A673 (cell line): Measurements from ENCODE around the gene PDE11A. TPM values are rescaled to one million over a fixed set of nuclear protein-coding genes. Genes with fewer than 3 reads are reported as not detected.

Experiments used
- BruUV-seq: library from RNA; stranded (reverse); fragments of 400-500 nt; replicated peaks from 2 replicates; lab custom pipeline; 2021; lab: Mats Ljungman, UMichigan
- CTCF ChIA-PET: fragments of 300-600 bp; sonication (Branson Sonifier 250); formaldehyde crosslinking; loops from one replicate; lab custom pipeline; 2022; ENCODE audit warnings: antibody characterized with exemption; lab: Charles Lee
- POLR2A ChIA-PET: fragments of 300-600 bp; sonication (Branson Sonifier 250); formaldehyde crosslinking; loops from one replicate; lab custom pipeline; 2022; ENCODE audit warnings: antibody characterized with exemption; ENCODE audit not compliant: low non-redundant PET; lab: Charles Lee
- DNase-seq: peaks from one replicate; pipeline ENCODE4 v3.0.0-alpha.2; 2015; ENCODE audit warnings: low spot score
- H3K27ac ChIP-seq: fragments of 200-600 bp; sonication (generic); 2 replicates; pipeline ENCODE4 v1.5.1; 2016; ENCODE audit warnings: mixed run types, low read depth, mild to moderate bottlenecking, mixed read lengths, antibody characterized with exemption, low read length; ENCODE audit not compliant: poor library complexity, severe bottlenecking
- H3K27me3 ChIP-seq: fragments of 200-600 bp; sonication (generic); replicated peaks from 2 replicates; pipeline ENCODE4 v1.6.1; 2017; ENCODE audit warnings: mixed run types, low read depth, mild to moderate bottlenecking, mixed read lengths, antibody characterized with exemption, low read length; ENCODE audit not compliant: insufficient read depth, poor library complexity
- H3K36me3 ChIP-seq: fragments of 200-600 bp; sonication (generic); 2 replicates; pipeline ENCODE4 v1.6.1; 2016; ENCODE audit warnings: mixed run types, mild to moderate bottlenecking, mixed read lengths, antibody characterized with exemption, low read length; ENCODE audit not compliant: insufficient read depth, poor library complexity, severe bottlenecking
- H3K4me1 ChIP-seq: fragments of 200-600 bp; sonication (generic); 2 replicates; pipeline ENCODE4 v1.6.1; 2017; ENCODE audit warnings: mixed run types, mild to moderate bottlenecking, mixed read lengths, antibody characterized with exemption, low read length; ENCODE audit not compliant: insufficient read depth, poor library complexity, severe bottlenecking
- H3K4me3 ChIP-seq: fragments of 200-600 bp; sonication (generic); 2 replicates; pipeline ENCODE4 v1.5.1; 2016; ENCODE audit warnings: low read depth, mixed run types, mild to moderate bottlenecking, mixed read lengths, low read length; ENCODE audit not compliant: poor library complexity, severe bottlenecking
- H3K9me3 ChIP-seq: fragments of 200-600 bp; sonication (generic); 2 replicates; pipeline ENCODE4 v1.6.1; 2016; ENCODE audit warnings: mixed run types, low read depth, mild to moderate bottlenecking, mixed read lengths, antibody characterized with exemption, low read length; ENCODE audit not compliant: poor library complexity, severe bottlenecking
- CTCF ChIP-seq: fragments of 300-800, 200-600 bp; sonication (generic); conservative IDR thresholded peaks from 2 replicates; pipeline ENCODE4 v1.5.1; 2017; ENCODE audit warnings: low read depth, mild to moderate bottlenecking, antibody characterized with exemption, low read length, moderate library complexity, mixed read lengths
- EZH2 ChIP-seq: fragments of 200-600 bp; sonication (generic); IDR thresholded peaks from 2 replicates; pipeline ENCODE4 v1.6.1; 2017; ENCODE audit warnings: borderline replicate concordance, low read depth, mild to moderate bottlenecking, mixed read lengths, antibody characterized with exemption, low read length; ENCODE audit not compliant: poor library complexity, severe bottlenecking
- intact Hi-C: fragments of 100-400 bp; cut with micrococcal nuclease; formaldehyde crosslinking; loops from one replicate; pipeline ENCODE4 v1.10.0; 2022; ENCODE audit not compliant: unreplicated experiment
- total RNA-seq: library from RNA; stranded (reverse); gene quantifications from 2 replicates; pipeline ENCODE4 v1.2.3, GENCODE V29; 2021

The PDE11A gene
- total RNA-seq, 1 experiment from 2014 or later = not detected

GRCh38 chr2:177730792-177731191, 341.8 kb downstream of the PDE11A start:
- ChIA-PET CTCF (no interaction called here), POLR2A (no interaction called here)
- BruUV-seq = no TSS peak
- H3K4me3 ChIP-seq = no peak overlapping the region
- intact Hi-C loops = no loop called here
- H3K9me3 ChIP-seq = no peaks in the 10 kb centered on the region
- peaks cover 6% of the 10 kb centered on the region for H3K4me1 ChIP-seq
- DNase-seq = no peak
- no peaks in the 10 kb centered on the region for H3K36me3 ChIP-seq
- H3K27ac ChIP-seq = no peak overlapping the region
- no peaks in the 10 kb centered on the region for H3K27me3 ChIP-seq
- no peak for TF ChIP-seq CTCF
- no peak for TF ChIP-seq EZH2

- no peak overlapping the region for H3K27ac ChIP-seq
- DNase-seq = no peak
- ChIA-PET CTCF (no interaction called here), POLR2A (no interaction called here)
- intact Hi-C loops = no loop called here
- no peak overlapping the region for H3K4me3 ChIP-seq
- TF ChIP-seq CTCF (no peak), EZH2 (no peak)
- H3K36me3 ChIP-seq = no peaks in the 10 kb centered on the region
- peaks cover 6% of the 10 kb centered on the region for H3K4me1 ChIP-seq
- H3K9me3 ChIP-seq = no peaks in the 10 kb centered on the region
- BruUV-seq = no TSS peak
- no peaks in the 10 kb centered on the region for H3K27me3 ChIP-seq
Measured at GRCh38 chr2:177730363-177730762, 342.2 kb downstream of the PDE11A start.

GRCh38 chr2:177728920-177729319, 343.7 kb downstream of the PDE11A start:
- BruUV-seq = no TSS peak
- Histone ChIP-seq H3K4me3 (no peak overlapping the region), H3K27ac (no peak overlapping the region), H3K4me1 (peaks cover 6% of the 10 kb centered on the region), H3K9me3 (no peaks in the 10 kb centered on the region), H3K36me3 (no peaks in the 10 kb centered on the region), H3K27me3 (no peaks in the 10 kb centered on the region)
- ChIA-PET CTCF (interaction anchor here (1.5 kb wide), 1 partner anchor 564 kb away, joined by 3 read pairs; no protein-coding TSS in a partner anchor), POLR2A (no interaction called here)
- intact Hi-C loops = no loop called here
- no peak for DNase-seq
- no peak for TF ChIP-seq CTCF
- TF ChIP-seq EZH2 = no peak
